SK-N-DZ (cell line): ENCODE data around the gene FOXP4.
"Not testable (repeated sequence)": the region's sequence is repeated elsewhere in the genome, so short reads cannot be mapped to it uniquely, and the experiment has no call there.

Source experiments
- DNase-seq: peaks from one replicate; pipeline ENCODE4 v3.0.0-alpha.2; 2015; ENCODE audit warnings: low spot score

The FOXP4 gene

DNA sequence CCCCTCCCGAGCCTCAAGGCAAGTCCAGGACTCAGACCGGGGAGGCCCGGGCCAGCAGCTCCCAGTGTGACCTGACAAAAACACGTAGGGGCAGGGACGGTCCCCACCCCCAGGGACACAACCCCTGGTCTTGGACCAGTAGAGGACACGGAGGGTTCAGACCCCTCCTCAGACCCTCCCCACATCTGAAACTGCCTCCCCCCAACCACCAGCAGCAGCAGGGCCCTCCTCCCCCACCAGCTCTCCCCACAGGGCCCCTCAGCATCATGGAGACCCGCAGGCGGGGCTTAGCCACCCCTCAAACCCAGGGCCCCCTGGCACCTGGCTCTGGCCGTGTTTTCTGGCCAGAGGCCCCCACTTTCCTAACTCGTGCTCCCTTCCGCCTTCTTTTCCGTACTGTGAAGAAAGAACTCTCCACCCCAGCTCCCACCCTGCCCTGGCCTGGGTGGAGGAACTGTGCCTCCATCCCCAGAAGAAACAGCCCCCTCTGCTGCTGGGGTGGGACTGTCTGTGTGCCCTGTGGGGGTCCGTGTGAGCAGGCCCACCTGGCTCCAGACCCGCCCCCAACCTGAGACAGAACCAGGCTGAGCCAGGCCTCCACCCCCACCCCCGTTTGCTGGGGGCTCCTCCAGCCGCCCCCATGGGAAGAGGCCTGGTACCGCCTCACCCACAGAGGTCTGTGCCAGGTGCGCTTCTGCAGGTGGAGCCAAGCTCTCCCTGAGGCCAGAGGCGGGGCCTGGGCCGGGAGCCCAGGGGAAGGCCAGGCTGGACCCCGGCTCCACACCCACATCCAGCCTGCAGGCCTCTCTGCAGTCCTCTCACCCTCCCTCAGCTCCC lies 53.1 kb downstream of the FOXP4 start:
- no peak for DNase-seq

DNA sequence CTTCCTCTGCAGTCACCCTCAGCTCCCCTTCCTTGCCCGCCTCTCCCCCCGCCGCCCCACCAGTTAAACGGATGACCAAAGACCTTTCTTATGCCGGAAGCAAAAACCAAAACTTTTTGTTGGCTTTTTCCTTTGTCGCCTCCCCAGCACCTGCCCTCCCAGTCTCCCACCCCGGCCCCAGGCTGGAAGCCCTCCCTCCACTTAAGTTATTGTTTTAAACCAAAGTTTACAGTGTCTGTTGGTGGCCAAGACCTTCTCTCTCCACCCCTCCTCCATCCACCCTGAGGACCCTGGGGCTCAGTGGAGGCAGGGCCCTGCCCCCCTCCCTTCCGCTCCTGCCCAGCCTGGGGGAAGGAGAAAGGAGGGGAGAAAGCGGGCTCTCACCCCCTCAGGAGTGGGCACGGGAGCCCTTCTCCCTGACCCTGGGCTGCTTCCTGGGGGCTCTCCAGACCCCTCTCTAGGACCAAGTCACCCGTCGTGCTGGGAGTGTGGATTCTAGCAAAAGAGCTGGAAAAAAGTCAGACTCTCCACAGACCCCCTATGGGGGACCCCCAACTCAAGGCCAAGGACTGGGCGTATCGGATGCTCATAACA lies 53.8 kb downstream of the FOXP4 start:
- no peak for DNase-seq

DNA sequence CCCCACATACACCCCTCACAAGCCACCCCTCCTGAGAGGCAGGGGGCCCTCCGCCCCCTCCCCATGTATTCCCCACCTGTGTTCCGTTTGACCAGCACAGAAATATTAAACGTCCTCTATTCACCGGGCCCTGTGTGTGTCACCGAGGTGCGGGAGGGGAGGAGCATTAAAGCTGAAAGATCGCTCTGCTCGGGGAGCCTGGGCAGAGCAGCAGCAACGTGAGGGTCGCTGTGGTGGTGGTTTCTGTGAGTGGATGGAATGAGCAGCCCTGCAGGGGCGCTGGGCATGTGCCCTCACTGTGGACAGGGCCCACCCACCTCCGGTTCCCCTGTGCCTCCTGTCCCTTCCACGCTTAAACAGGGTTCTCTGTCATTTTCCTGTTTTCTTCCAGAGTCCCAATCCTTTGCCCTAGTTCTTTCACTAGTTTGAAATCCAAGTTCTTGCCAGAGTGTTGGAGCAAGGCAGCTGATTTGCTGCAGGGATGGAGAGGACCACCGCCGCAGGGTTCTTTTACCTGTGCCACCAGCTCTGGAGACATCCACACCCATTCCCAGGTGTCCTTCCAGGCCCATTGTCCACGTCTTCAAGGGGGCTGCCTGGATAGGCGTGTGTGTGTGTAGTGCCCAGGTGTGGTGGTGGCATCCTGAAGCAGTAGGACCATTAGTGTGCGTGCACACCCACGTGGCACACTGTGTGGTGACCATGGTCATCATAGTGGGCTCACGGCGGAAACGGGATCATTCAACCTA lies 54.5 kb downstream of the FOXP4 start:
- DNase-seq = no peak

DNA sequence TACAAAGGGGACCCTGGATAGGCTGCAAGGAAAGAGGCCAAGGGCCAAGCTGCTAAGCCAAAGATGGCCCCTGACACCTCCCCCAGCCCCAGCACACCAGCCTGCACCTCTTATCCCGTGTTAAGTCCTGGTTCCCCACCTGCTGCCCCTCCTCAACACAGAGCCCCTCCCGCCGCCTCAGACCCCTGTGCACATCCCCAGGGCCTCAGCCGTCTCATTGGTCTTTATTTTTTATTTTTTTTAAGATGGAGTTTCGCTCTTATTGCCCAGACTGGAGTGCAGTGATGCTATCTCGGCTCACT lies 55.0 kb downstream of the FOXP4 start:
- no peak for DNase-seq

DNA sequence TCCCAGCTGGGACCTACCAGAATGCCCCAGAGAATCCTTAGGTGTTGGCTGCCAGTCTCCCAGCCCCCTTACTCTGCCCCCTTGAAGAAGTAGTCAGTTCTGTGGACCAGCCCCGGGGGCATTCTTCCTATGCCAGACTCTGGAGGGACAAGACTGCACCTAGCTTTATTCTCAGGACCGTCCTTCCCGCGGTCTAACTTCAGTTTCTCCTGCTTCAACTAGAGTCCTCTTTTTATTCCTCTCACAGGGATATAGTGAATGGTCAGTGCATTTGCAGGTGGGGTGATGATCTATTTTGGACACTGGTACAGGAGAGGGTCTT lies 56.2 kb downstream of the FOXP4 start:
- DNase-seq = no peak

DNA sequence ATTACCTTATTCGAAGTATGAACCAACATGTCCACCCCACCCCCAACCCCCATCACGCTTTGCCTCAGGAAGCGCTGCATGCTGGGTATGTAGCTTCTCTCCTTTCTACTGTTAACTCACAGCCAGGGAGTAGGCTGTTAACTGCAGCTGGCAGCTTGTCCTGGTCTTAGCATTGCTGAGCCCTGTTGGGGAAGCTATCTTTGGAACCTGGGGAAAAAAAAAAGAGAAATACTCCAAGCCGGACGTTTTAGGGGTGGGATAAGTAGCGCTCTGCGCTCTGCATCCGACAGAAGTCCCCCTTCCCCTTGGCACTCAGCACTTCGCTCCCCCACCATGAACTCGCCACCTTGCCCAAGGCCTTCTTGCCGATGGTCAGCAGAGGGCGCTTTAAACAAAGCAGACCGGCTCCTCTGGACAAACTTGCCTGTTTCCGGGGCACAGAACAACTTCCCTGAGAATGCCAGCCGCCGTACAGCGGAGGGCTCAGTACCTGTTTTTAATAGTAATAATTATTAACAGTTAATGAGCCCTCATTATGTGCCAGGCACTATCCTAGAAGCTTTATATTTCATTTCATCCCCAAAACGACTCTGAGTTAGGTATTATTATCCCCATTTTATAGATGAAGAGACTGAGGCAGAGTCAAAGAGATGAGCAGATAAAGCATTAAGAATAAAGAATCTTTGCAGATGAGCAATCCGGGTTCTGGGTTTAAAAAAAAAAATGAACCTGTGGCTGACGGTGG lies 56.9 kb downstream of the FOXP4 start:
- peak; percentile 83 for DNase-seq

DNA sequence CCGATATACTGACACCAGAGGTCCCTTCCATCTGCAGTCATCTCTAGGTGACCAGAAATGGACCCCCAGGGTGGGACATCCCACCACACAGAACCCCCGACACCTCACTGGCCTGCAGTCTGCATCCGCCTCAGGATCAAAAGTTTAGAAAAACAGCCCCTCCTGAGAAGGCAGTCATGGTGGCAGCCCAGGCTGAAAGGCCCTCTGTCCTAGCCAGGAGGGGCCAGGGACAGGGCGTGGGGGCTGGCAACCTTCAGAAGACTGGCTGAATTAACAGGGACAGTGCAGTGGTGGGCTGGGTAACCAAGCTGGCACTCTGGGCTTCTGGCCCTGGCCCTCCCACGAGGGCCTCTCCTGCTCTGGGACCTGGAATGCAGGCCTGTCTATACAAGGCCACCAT lies 57.8 kb downstream of the FOXP4 start:
- DNase-seq = no peak

DNA sequence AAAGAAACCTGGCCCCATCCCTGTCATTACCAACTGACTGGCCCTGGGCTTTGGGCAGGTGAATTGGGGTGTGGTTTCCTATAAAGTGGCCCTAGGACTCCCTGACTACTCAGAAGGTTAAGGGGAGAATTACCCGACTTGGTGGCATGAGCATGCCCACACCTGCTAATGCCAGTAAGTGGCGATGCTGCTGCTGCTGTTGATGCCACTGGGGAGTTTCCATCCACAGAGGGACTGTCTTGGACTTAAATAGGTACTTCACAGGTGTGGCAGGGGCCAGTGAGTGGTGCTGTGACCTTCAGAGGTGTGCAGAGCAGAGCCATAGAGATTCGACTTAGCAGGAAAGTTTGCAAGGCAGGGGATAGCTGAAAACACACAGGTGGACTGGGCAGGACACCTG lies 59.5 kb downstream of the FOXP4 start:
- no peak for DNase-seq

DNA sequence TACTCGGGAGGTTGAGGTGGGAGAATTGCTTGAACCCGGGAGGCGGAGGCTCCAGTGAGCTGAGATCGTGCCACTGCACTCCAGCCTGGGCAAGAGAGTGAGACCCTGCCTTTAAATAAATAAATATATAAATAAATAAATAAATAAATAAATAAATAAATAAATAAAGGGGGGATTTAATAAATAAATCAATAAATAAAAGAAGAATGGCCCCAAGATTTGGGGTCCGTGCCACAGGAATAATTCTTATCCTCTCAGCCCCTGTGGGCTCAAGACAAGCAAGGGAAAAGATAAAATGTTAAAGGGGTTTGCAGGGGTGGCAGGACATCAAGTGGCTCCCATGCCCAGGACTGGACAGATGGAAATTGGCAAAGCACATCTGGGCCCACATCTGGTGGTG lies 60.9 kb downstream of the FOXP4 start:
- DNase-seq = no peak

DNA sequence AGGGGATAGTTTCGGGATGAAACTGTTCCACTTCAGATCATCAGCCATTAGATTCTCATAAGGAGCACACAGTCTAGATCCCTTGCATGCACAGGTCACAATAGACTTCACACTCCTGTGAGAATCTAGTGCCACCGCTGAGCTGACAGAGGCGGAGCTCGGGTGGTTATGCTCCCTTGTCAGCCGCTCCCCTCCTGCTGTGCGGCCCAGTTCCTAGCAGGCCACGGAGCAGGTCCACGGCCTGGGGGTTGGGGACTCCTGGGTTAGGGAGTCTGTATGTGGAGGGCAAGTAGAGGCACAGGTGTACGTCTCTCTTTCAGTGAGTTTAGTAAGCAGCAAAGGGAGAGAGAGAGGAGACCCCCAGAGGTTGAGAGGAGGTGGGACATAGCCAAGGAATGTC lies 61.6 kb downstream of the FOXP4 start:
- DNase-seq = no peak

DNA sequence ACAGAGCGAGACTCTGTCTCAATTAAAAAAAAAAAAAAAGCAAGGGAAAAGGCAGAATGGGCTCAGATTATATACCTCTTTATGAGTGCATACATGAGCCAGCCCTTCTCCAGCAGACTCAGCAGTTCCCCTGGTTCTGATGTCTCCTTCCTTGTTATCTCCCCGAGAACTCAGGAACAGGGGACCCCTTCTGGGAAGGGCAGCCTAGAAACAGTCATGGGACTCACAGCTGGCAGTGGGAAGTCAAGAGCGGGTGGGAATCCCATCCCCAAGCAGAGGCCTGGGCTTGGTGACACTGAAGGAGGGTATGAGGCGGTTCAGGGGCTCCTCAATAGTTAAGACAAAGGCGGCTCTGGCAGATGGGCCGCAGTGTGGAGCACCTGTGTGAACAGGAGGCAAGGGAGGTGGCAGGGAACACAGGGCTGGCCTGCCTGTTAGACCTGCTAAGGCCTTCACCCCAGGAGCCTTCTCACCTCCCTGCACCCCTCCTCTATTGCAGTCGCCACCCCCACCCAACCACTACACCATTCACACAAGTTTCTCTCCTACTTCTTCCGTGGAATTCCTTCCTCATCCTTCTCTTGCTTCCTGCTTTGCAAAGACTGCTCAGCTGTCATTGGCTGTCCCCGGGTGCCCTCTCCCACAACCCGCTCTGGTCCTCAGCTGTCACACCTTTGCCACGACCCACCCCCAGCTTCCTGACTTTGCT lies 62.4 kb downstream of the FOXP4 start:
- DNase-seq = no peak

DNA sequence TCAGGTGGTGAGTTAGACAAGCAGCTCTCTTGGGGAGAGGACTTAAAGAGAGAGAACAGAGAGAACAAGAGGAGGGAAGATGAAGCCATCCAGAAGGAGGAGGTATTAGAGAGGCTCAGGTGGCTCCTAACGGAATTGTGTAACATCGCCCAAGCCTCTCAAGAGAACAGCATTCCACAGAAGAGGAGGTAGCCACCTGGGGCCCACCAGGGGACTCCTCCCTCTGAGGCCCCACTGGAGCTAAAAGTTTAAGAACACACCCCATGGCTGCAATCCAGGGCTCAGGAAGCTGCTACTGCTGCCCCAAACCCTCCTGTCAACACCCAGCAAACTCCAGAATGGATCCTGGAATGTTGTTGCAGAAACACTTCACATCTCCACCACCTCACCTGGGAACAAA lies 68.5 kb downstream of the FOXP4 start:
- no peak for DNase-seq

DNA sequence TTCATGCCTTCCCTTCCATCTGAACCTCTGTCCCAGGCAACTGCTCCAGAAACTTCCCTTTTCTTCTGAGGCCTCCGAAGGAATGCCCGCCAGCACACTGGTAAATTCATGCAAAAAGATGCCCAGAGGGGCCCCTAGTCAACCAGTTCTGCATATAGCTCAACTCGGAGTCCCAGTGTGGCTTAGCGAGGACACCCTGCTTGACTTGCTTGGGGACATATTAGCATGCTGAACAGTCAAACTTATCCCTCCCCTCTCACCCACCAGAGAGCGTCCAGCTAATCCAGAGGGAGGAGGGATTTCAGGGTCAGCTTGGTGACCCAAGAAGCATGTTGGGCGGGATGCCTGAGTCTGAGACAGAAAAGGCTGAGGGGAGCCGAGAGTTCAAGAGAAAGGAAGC lies 69.1 kb downstream of the FOXP4 start:
- DNase-seq = no peak

DNA sequence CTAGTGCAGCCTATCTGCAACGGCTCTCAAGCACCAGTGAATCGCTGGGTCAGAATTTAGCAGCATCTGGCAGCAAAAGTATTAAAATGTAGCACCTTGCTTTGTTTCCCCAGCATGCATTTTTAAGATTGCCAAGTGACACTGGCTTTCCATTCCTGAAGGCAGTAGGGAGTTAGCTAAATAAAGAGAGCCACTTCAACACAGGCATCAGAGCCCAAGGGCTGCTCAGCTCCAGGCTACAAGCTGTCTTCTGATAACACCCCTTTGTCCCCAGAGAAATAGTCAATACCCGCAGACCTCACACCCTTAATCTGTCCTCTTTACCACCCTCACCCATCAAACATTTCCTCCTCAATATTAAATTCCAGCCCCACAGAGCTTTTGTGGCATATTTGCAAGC lies 72.4 kb downstream of the FOXP4 start:
- DNase-seq = no peak

DNA sequence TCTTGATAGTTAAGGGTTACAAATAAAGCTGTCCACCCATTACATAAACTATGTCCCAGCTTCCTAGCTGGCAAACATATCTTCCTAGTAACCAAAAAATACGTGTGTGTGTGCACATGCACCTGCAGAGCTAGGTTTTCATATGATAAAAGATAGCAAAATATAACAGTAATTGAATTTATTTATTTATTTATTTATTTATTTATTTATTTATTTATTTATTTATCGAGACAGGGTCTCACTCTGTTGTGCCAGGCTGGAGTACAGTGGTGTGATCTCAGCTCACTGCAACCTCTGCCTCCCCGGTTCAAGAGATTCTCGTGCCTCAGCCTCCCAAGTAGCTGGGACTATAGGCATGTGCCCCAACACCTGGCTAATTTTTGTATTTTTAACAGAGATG lies 73.0 kb downstream of the FOXP4 start:
- DNase-seq = not testable (repeated sequence)

DNA sequence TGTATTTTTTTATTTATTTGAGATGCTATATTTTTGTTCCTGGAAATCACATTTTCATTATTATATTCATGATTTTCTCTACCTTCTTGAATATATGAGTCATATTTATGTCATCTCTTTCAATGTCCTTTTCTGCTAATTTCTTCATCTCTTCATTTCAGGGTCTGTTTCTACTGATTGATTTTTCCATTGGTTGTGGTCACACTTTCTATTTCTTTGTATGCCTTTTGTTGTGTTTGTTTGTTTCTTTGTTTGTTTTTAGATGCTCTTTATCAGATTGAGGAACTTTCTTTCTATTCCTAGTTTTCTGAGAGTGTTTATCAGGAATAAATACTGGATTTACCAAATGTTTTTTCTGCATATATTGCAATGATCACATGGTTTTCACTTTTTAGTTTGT lies 75.2 kb downstream of the FOXP4 start:
- no peak for DNase-seq

DNA sequence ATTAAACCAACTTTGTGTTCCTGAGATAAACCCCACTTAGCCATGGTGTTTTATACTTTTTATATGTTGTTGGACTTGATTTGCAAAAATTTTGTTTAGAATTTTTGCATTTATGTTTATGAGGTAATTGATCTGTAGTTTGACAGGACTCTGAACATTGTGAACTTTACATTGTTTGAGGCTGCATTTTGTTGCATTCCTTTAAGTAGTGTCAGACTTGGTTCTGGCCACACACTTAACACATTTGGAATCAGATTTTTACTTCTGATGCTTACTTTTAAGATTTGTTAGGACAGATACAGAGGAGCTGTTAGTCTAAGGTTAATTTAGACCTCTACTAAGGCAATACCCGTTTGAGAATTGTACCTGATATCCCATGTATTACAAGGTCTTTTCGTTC lies 75.6 kb downstream of the FOXP4 start:
- DNase-seq = no peak

DNA sequence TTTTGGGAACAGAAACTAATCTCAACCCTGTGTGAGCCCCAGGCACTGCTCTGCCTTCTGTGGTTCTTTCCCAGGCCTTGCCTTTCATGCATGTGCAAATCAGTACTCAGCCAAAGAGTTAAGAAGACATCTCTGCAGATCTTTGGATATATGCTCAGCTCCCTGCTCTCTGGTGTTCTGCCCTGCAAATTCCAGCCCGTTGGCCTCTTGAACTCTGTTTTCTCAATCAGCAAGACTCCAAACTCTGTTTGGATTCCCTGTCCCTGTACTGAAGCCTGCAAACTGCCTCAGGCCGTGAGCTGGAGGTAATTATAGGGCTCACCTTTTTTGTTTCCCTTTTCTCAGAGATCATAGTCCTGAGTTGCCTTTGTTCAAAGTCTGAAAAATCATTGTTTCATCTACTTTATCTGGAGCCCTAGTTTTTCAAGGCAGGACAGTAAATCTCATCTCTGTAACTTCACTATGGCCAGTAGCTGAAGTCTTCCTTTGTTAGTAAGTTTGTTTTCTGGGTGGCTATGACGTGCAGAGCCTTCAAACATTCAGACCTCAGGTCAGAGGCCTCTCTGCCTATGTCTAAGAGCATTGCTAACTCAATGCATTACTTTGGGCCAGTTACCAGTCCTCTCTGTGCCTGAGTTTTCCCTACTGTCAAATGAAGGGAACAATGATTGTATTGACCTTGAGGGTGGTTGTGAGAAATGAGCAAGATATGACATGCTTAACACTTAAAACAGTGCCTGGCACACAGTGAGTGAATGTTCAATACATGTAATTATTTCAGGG lies 76.2 kb downstream of the FOXP4 start:
- DNase-seq = no peak

DNA sequence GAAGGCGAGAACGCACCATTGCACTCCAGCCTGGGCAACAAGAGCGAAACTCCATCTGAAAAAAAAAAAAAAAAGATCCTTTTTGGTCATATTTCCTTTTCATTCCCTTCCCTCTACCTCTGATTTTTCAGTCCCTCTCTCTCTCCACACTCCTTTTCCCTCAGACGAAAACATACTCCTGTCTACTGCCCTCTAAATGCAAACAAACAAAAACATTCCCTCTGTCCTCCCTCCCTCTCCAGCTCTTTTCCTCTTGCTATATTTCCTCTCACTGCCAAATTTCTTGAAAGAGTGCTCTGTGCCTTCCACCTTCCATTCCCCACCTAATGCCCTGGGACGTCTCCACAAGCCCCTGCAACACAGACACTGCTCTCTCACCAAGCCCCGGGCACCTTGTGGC lies 77.1 kb downstream of the FOXP4 start:
- DNase-seq = no peak

DNA sequence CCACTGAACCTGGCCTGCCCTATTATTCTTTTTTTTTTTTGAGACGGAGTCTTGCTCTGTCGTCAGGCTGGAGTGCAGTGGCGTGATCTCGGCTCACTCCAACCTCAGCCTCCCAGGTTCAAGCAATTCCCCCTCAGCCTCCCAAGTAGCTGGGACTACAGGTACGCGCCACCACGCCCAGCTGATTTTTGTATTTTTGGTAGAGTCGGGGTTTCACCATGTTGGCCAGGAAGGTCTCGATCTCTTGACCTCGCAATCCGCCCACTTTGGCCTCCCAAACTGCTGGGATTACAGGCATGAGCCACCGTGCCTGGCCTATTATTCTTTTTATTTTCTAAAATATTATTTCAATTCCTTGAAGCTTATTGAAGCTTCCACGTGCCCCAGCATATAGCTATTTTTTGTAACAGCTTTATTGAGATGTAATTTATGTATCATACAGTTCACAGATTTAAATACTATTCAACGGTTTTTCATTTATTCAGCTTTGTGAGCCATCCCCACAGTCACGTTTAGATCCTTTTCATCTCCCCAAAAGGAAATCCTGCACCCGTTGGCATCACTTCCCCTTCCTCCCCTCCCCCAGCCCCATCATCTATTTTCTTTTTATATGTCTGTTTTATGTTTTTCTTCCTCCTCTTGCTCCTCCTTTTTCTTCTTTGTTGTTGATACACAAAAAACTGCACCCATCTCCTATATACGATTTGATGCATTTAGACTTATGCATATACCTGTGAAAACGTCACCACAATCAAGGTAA lies 78.6 kb downstream of the FOXP4 start:
- no peak for DNase-seq
